Measurements from ENCODE around the gene TNFAIP1. TPM values are rescaled to one million over a fixed set of nuclear protein-coding genes. Genes with fewer than 3 reads are reported as not detected.

The TNFAIP1 gene
- total and polyA plus RNA-seq, 4 experiments from 2014 or later: 4.1 to 32.1 (median 21.2) TPM

GRCh38 chr17:28390141-28390540 is 54.6 kb downstream of the TNFAIP1 start:
- ChIA-PET POLR2A (ENCODE audit: partially characterized antibody) (no interaction called here), CTCF (ENCODE audit: partially characterized antibody) (no interaction called here)
- no peaks in the 10 kb centered on the region for H3K27me3 Mint-ChIP-seq
- H3K9me3 ChIP-seq (ENCODE audit: control insufficient read depth in 1 of 2, low read length in 2 of 2): no peaks in the 10 kb centered on the region
- no peaks in the 10 kb centered on the region for H3K27me3 ChIP-seq (ENCODE audit: insufficient read depth, low read length)
- no peak for DNase-seq
- H3K27ac ChIP-seq (ENCODE audit: low read depth, low read length): no peak overlapping the region
- intact Hi-C loops (cut with micrococcal nuclease): no loop called here
- peaks cover 37 to 51% of the 10 kb centered on the region in 2 donors for H3K36me3 Mint-ChIP-seq
- H3K4me3 ChIP-seq (ENCODE audit: low read length in 2 of 2): no peak overlapping the region
- peaks cover 4 to 20% (median 8%) of the 10 kb centered on the region in 4 donors for H3K4me1 Mint-ChIP-seq
- no peak overlapping the region for H3K4me3 Mint-ChIP-seq
- H3K27ac Mint-ChIP-seq: no peak overlapping the region
- H3K9me3 Mint-ChIP-seq: no peaks in the 10 kb centered on the region
- H3K4me1 ChIP-seq (ENCODE audit: insufficient read depth, low read length): peaks cover 10% of the 10 kb centered on the region
- peaks cover 34% of the 10 kb centered on the region for H3K36me3 ChIP-seq (ENCODE audit: insufficient read depth, low read length)

GRCh38 chr17:28390563-28390962 is 55.0 kb downstream of the TNFAIP1 start:
- peaks cover 37 to 51% of the 10 kb centered on the region in 2 donors for H3K36me3 Mint-ChIP-seq

GRCh38 chr17:28390984-28391383 is 55.4 kb downstream of the TNFAIP1 start:
- POLR2A ChIA-PET (ENCODE audit: partially characterized antibody): interaction anchor here (0.7 kb wide), 1 partner anchor 56 kb away, joined by 4 read pairs; the partner anchor contains the start of genes IFT20 and TNFAIP1
- intact Hi-C loops (cut with micrococcal nuclease): no loop called here

More at GRCh38 chr17:28390563-28390962, 55.0 kb downstream of the TNFAIP1 start:
- ChIA-PET POLR2A (ENCODE audit: partially characterized antibody) (no interaction called here), CTCF (ENCODE audit: partially characterized antibody) (interaction anchor here (1.5 kb wide), 1 partner anchor 26 kb away, joined by 9 read pairs; no protein-coding TSS in a partner anchor)
- no peaks in the 10 kb centered on the region for H3K27me3 ChIP-seq (ENCODE audit: insufficient read depth, low read length)
- Mint-ChIP-seq H3K4me3 (no peak overlapping the region), H3K9me3 (no peaks in the 10 kb centered on the region), H3K27ac (peak overlapping the region in 2 of 7 donors; percentile 5 to 68), H3K4me1 (peaks cover 0 to 16% (median 4%) of the 10 kb centered on the region in 4 donors), H3K27me3 (no peaks in the 10 kb centered on the region)
- H3K4me1 ChIP-seq (ENCODE audit: insufficient read depth, low read length): peaks cover 6% of the 10 kb centered on the region
- H3K27ac ChIP-seq (ENCODE audit: low read depth, low read length): no peak overlapping the region
- H3K36me3 ChIP-seq (ENCODE audit: insufficient read depth, low read length): peaks cover 34% of the 10 kb centered on the region
- intact Hi-C loops (cut with micrococcal nuclease): no loop called here
- DNase-seq: no peak
- no peaks in the 10 kb centered on the region for H3K9me3 ChIP-seq (ENCODE audit: control insufficient read depth in 1 of 2, low read length in 2 of 2)
- H3K4me3 ChIP-seq (ENCODE audit: low read length in 2 of 2): no peak overlapping the region

GRCh38 chr17:28391401-28391800 is 55.8 kb downstream of the TNFAIP1 start:
- Histone ChIP-seq H3K9me3 (ENCODE audit: control insufficient read depth in 1 of 2, low read length in 2 of 2) (no peaks in the 10 kb centered on the region), H3K4me3 (ENCODE audit: low read length in 2 of 2) (no peak overlapping the region), H3K27me3 (ENCODE audit: insufficient read depth, low read length) (no peaks in the 10 kb centered on the region), H3K36me3 (ENCODE audit: insufficient read depth, low read length) (peaks cover 41% of the 10 kb centered on the region), H3K4me1 (ENCODE audit: insufficient read depth, low read length) (no peaks in the 10 kb centered on the region), H3K27ac (ENCODE audit: low read depth, low read length) (no peak overlapping the region)
- H3K4me1 Mint-ChIP-seq: peaks cover 0 to 10% (median 1%) of the 10 kb centered on the region in 4 donors
- intact Hi-C loops (cut with micrococcal nuclease): no loop called here
- H3K27me3 Mint-ChIP-seq: no peaks in the 10 kb centered on the region
- DNase-seq: no peak
- POLR2A ChIA-PET (ENCODE audit: partially characterized antibody): interaction anchor here (0.7 kb wide), 1 partner anchor 56 kb away, joined by 4 read pairs; the partner anchor contains the start of genes IFT20 and TNFAIP1
- H3K4me3 Mint-ChIP-seq: no peak overlapping the region
- no peaks in the 10 kb centered on the region for H3K9me3 Mint-ChIP-seq
- H3K27ac Mint-ChIP-seq: peak overlapping the region in 2 of 7 donors; percentile 15 to 81
- CTCF ChIA-PET (ENCODE audit: partially characterized antibody): interaction anchor here (0.6 to 1.6 kb wide), 3 partner anchors 9 to 33 kb away, joined by 3 to 9 read pairs (median 4); no protein-coding TSS in a partner anchor
- H3K36me3 Mint-ChIP-seq: peaks cover 37 to 55% of the 10 kb centered on the region in 2 donors

More at GRCh38 chr17:28390984-28391383, 55.4 kb downstream of the TNFAIP1 start:
- Histone ChIP-seq H3K36me3 (ENCODE audit: insufficient read depth, low read length) (peaks cover 37% of the 10 kb centered on the region), H3K27ac (ENCODE audit: low read depth, low read length) (no peak overlapping the region), H3K4me3 (ENCODE audit: low read length in 2 of 2) (no peak overlapping the region), H3K9me3 (ENCODE audit: control insufficient read depth in 1 of 2, low read length in 2 of 2) (no peaks in the 10 kb centered on the region), H3K4me1 (ENCODE audit: insufficient read depth, low read length) (peaks cover 2% of the 10 kb centered on the region), H3K27me3 (ENCODE audit: insufficient read depth, low read length) (no peaks in the 10 kb centered on the region)
- no peak for DNase-seq
- H3K27me3 Mint-ChIP-seq: no peaks in the 10 kb centered on the region
- H3K4me3 Mint-ChIP-seq: no peak overlapping the region
- H3K9me3 Mint-ChIP-seq: no peaks in the 10 kb centered on the region
- peaks cover 37 to 54% of the 10 kb centered on the region in 2 donors for H3K36me3 Mint-ChIP-seq
- CTCF ChIA-PET (ENCODE audit: partially characterized antibody): interaction anchor here (1.5 to 1.6 kb wide), 2 partner anchors 10 to 26 kb away, joined by 4 to 9 read pairs; no protein-coding TSS in a partner anchor
- H3K27ac Mint-ChIP-seq: peak overlapping the region in 2 of 7 donors; percentile 15 to 81
- peaks cover 0 to 11% (median 1%) of the 10 kb centered on the region in 4 donors for H3K4me1 Mint-ChIP-seq

GRCh38 chr17:28392491-28392890 is 56.9 kb downstream of the TNFAIP1 start:
- ChIA-PET CTCF (ENCODE audit: partially characterized antibody) (interaction anchor here (1.6 kb wide), 1 partner anchor 8 kb away, joined by 4 read pairs; no protein-coding TSS in a partner anchor), POLR2A (ENCODE audit: partially characterized antibody) (no interaction called here)
- Mint-ChIP-seq H3K36me3 (peaks cover 36 to 56% of the 10 kb centered on the region in 2 donors), H3K4me3 (no peak overlapping the region), H3K27ac (no peak overlapping the region), H3K27me3 (no peaks in the 10 kb centered on the region), H3K4me1 (peaks cover 0 to 8% (median 1%) of the 10 kb centered on the region in 4 donors), H3K9me3 (no peaks in the 10 kb centered on the region)
- Histone ChIP-seq H3K36me3 (ENCODE audit: insufficient read depth, low read length) (peaks cover 41% of the 10 kb centered on the region), H3K27me3 (ENCODE audit: insufficient read depth, low read length) (no peaks in the 10 kb centered on the region), H3K4me1 (ENCODE audit: insufficient read depth, low read length) (no peaks in the 10 kb centered on the region), H3K27ac (ENCODE audit: low read depth, low read length) (no peak overlapping the region), H3K4me3 (ENCODE audit: low read length in 2 of 2) (no peak overlapping the region), H3K9me3 (ENCODE audit: control insufficient read depth in 1 of 2, low read length in 2 of 2) (no peaks in the 10 kb centered on the region)
- intact Hi-C loops (cut with micrococcal nuclease): no loop called here
- no peak for DNase-seq

GRCh38 chr17:28394337-28395116 is 59.0 kb downstream of the TNFAIP1 start:
- intact Hi-C loops (cut with micrococcal nuclease): no loop called here
- Mint-ChIP-seq H3K4me3 (no peak overlapping the region), H3K9me3 (no peaks in the 10 kb centered on the region), H3K4me1 (peaks cover 0 to 4% (median 0%) of the 10 kb centered on the region in 4 donors), H3K36me3 (peaks cover 29 to 54% of the 10 kb centered on the region in 2 donors), H3K27me3 (no peaks in the 10 kb centered on the region), H3K27ac (peak overlapping the region in 1 of 7 donors; percentile 23)
- Histone ChIP-seq H3K27me3 (ENCODE audit: insufficient read depth, low read length) (no peaks in the 10 kb centered on the region), H3K9me3 (ENCODE audit: control insufficient read depth in 1 of 2, low read length in 2 of 2) (no peaks in the 10 kb centered on the region), H3K4me1 (ENCODE audit: insufficient read depth, low read length) (no peaks in the 10 kb centered on the region), H3K27ac (ENCODE audit: low read depth, low read length) (no peak overlapping the region), H3K36me3 (ENCODE audit: insufficient read depth, low read length) (peaks cover 31% of the 10 kb centered on the region), H3K4me3 (ENCODE audit: low read length in 2 of 2) (no peak overlapping the region)
- ChIA-PET POLR2A (ENCODE audit: partially characterized antibody) (no interaction called here), CTCF (ENCODE audit: partially characterized antibody) (interaction anchor here (0.7 to 0.8 kb wide), 2 partner anchors 34 to 125 kb away, joined by 3 read pairs; no protein-coding TSS in a partner anchor)
- no peak for DNase-seq

- Mint-ChIP-seq H3K27ac (peak overlapping the region in 2 of 7 donors; percentile 12 to 57), H3K9me3 (no peaks in the 10 kb centered on the region), H3K27me3 (no peaks in the 10 kb centered on the region), H3K36me3 (peaks cover 22 to 45% of the 10 kb centered on the region in 2 donors), H3K4me1 (no peaks in the 10 kb centered on the region), H3K4me3 (no peak overlapping the region)
- Histone ChIP-seq H3K27me3 (ENCODE audit: insufficient read depth, low read length) (no peaks in the 10 kb centered on the region), H3K4me1 (ENCODE audit: insufficient read depth, low read length) (no peaks in the 10 kb centered on the region), H3K9me3 (ENCODE audit: control insufficient read depth in 1 of 2, low read length in 2 of 2) (no peaks in the 10 kb centered on the region), H3K4me3 (ENCODE audit: low read length in 2 of 2) (no peak overlapping the region), H3K36me3 (ENCODE audit: insufficient read depth, low read length) (peaks cover 22% of the 10 kb centered on the region), H3K27ac (ENCODE audit: low read depth, low read length) (no peak overlapping the region)
- no peak for DNase-seq
- CTCF ChIA-PET (ENCODE audit: partially characterized antibody): interaction anchor here (0.7 kb wide), 1 partner anchor 124 kb away, joined by 3 read pairs; no protein-coding TSS in a partner anchor
- POLR2A ChIA-PET (ENCODE audit: partially characterized antibody): no interaction called here
- intact Hi-C loops (cut with micrococcal nuclease): no loop called here
Observed at GRCh38 chr17:28395426-28395825, 59.9 kb downstream of the TNFAIP1 start.
